ENCODE results near the gene FNBP1.

FNBP1 gene

GRCh38 chr9:129929496-129930125, 113.4 kb downstream of the FNBP1 start:
- H3K79me2 ChIP-seq (ENCODE audit: control insufficient read depth, low read length), result no peaks in the 10 kb centered on the region
- H3K9me2 ChIP-seq (replicated peaks; ENCODE audit: control insufficient read depth, low read length), result no peaks in the 10 kb centered on the region
- no peak overlapping the region for H3K4me2 ChIP-seq (ENCODE audit: low read length)
- H3K4me1 ChIP-seq (ENCODE audit: control insufficient read depth, low read length), result peaks cover 13% of the 10 kb centered on the region
- H3K4me3 ChIP-seq (ENCODE audit: low read length), result no peak overlapping the region
- peaks cover 2% of the 10 kb centered on the region; the same call in 1 of the 2 replicates for H3F3A ChIP-seq (ENCODE audit: control insufficient read depth, insufficient read depth)
- H3K27ac ChIP-seq (ENCODE audit: low read depth, low read length), result no peak overlapping the region
- H3K36me3 ChIP-seq (ENCODE audit: control insufficient read depth, low read length), result peaks cover 56% of the 10 kb centered on the region
- no peak for TF ChIP-seq EZH2phosphoT487 (IDR thresholded peaks at IDR 0.05; ENCODE audit: borderline replicate concordance, low read length)
- TF ChIP-seq CTCF (IDR thresholded peaks at IDR 0.05; ENCODE audit: low read depth, low read length, poor library complexity, severe bottlenecking), result no peak
- H3K27me3 ChIP-seq (ENCODE audit: control insufficient read depth, low read length), result no peaks in the 10 kb centered on the region
- H4K20me1 ChIP-seq (ENCODE audit: control insufficient read depth, insufficient read depth, low read depth, low read length), result no peaks in the 10 kb centered on the region
- no peaks in the 10 kb centered on the region for H3K9me3 ChIP-seq (ENCODE audit: control insufficient read depth, insufficient read depth, low read length)

- Histone ChIP-seq H3K27ac (ENCODE audit: low read depth, low read length) (no peak overlapping the region), H3K4me3 (ENCODE audit: low read length) (no peak overlapping the region), H4K20me1 (ENCODE audit: control insufficient read depth, insufficient read depth, low read depth, low read length) (no peaks in the 10 kb centered on the region; the same call in 1 of the 2 replicates), H3K4me1 (ENCODE audit: control insufficient read depth, low read length) (peaks cover 4% of the 10 kb centered on the region; the same call in 1 of the 2 replicates), H3K9me3 (ENCODE audit: control insufficient read depth, insufficient read depth, low read length) (no peaks in the 10 kb centered on the region), H3K79me2 (ENCODE audit: control insufficient read depth, low read length) (no peaks in the 10 kb centered on the region), H3K36me3 (ENCODE audit: control insufficient read depth, low read length) (peaks cover 79% of the 10 kb centered on the region), H3K9me2 (replicated peaks; ENCODE audit: control insufficient read depth, low read length) (no peaks in the 10 kb centered on the region), H3K4me2 (ENCODE audit: low read length) (no peak overlapping the region), H3F3A (ENCODE audit: control insufficient read depth, insufficient read depth) (no peaks in the 10 kb centered on the region), H3K27me3 (ENCODE audit: control insufficient read depth, low read length) (no peaks in the 10 kb centered on the region)
- TF ChIP-seq CTCF (IDR thresholded peaks at IDR 0.05; ENCODE audit: low read depth, low read length, poor library complexity, severe bottlenecking) (no peak), EZH2phosphoT487 (IDR thresholded peaks at IDR 0.05; ENCODE audit: borderline replicate concordance, low read length) (no peak)
These were observed 119.4 kb downstream of the FNBP1 start for GRCh38 chr9:129923589-129923988.

- Histone ChIP-seq H3K27me3 (ENCODE audit: control insufficient read depth, low read length) (no peaks in the 10 kb centered on the region), H3K9me3 (ENCODE audit: control insufficient read depth, insufficient read depth, low read length) (no peaks in the 10 kb centered on the region), H3K36me3 (ENCODE audit: control insufficient read depth, low read length) (peaks cover 78% of the 10 kb centered on the region), H4K20me1 (ENCODE audit: control insufficient read depth, insufficient read depth, low read depth, low read length) (peaks cover 4% of the 10 kb centered on the region), H3F3A (ENCODE audit: control insufficient read depth, insufficient read depth) (no peaks in the 10 kb centered on the region), H3K4me1 (ENCODE audit: control insufficient read depth, low read length) (peaks cover 4% of the 10 kb centered on the region; the same call in 1 of the 2 replicates), H3K9me2 (replicated peaks; ENCODE audit: control insufficient read depth, low read length) (no peaks in the 10 kb centered on the region), H3K4me3 (ENCODE audit: low read length) (no peak overlapping the region), H3K27ac (ENCODE audit: low read depth, low read length) (no peak overlapping the region), H3K4me2 (ENCODE audit: low read length) (no peak overlapping the region), H3K79me2 (ENCODE audit: control insufficient read depth, low read length) (no peaks in the 10 kb centered on the region)
- no peak for TF ChIP-seq CTCF (IDR thresholded peaks at IDR 0.05; ENCODE audit: low read depth, low read length, poor library complexity, severe bottlenecking)
- no peak for TF ChIP-seq EZH2phosphoT487 (IDR thresholded peaks at IDR 0.05; ENCODE audit: borderline replicate concordance, low read length)
These were observed 121.1 kb downstream of the FNBP1 start for GRCh38 chr9:129921905-129922304.

All from DOHH2 (cell line).